HG03135 (cell line): ENCODE results near the gene ANKEF1.

Experiments
- ATAC-seq: cut with Tn5 transposase; IDR thresholded peaks from one replicate; pipeline ENCODE4 v1.9.1; 2021; ENCODE audit warnings: mild to moderate bottlenecking, moderate library complexity; ENCODE audit not compliant: unreplicated experiment

The ANKEF1 gene

DNA sequence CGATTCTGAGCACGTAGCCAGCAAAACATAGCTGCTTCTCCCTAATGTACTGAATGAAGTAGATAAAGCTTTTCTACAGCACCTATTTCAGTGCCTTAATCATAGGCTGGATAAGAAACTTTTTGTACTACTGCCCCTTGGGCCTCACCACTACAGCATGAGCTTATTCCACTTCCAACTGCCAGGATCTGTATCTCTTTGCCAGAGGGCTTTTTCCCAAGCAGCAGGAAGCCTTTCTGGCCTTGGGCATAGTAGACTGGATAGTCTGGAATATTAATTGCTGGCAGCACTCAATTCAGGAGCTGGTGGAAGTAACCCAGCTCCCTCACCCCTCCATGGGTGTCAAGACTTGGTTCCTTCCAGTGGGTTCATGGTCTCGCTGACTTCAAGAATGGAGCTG, 43.6 kb downstream of the ANKEF1 start:
- ATAC-seq, result no peak

DNA sequence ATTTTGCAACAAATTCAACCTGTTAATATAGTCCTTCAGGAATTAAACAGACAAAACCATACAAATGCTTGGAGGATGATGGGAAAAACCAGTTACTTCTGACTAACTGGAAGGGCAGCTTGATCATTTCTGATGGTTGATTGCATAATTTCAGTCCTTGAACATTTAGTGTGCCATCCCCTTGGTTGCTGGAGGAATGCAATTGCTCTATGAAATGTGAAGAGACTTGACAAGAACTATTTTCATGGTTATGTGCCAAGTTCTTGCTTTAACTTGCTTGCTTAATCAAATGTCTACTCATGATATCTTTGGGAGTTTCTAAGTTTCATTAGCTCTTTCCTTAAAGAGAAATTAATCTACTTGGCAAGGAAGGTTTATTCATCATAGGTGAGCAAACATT, 45.2 kb downstream of the ANKEF1 start:
- no peak for ATAC-seq

GRCh38 chr20:10080574-10080973, 45.8 kb downstream of the ANKEF1 start:
- ATAC-seq, result no peak

GRCh38 chr20:10089871-10090587, 55.2 kb downstream of the ANKEF1 start:
- no peak for ATAC-seq

GRCh38 chr20:10090588-10091166, 55.9 kb downstream of the ANKEF1 start:
- ATAC-seq, result peak; percentile 63

- ATAC-seq, result no peak
Measured at GRCh38 chr20:10093087-10093591, 58.4 kb downstream of the ANKEF1 start.

DNA sequence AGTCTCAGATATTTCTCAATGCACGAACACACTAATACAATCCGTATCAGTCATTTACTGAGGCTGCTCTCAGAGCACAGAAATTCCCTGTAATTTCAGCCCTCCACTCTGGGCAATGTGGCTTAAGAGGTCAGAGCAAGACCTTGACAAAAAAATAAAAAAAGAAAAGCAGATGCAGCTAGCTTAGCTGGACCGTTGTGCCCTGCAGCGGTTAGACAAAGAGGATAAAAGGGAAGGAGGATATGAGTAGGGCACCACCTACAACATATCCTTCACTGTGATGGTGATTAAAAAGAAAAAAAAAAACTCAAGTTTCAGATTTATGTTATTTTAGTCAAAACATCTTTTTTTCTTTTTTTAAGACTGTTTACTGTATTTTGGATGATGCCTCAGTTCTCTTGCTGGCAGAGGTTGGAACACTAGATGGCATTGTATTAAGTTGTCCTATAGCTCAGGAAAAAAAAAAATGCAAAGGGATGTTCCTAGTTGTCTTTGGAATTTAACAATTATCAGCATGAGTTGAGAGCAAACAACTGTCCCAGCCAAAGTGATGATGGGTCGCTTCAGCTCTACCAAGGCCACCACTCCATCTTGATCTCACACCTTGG, 59.9 kb downstream of the ANKEF1 start:
- ATAC-seq, result no peak

DNA sequence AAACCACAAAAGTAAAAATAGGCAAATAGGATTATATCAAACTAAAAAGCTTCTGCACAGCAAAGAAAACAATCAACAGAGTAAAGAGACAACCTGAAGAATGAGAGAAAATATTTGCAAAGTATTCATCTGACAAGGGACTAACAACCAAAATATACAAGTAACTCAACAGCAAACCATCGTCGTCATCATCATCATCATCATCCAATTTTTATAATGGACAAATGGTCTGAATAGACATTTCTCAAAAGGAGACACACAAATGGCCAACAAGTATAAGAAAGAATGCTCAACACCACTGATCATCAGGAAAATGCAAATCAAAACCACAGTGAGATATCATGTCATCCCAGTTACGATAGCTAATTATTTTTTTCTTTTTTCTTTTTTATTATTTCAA, 62.0 kb downstream of the ANKEF1 start:
- no peak for ATAC-seq

DNA sequence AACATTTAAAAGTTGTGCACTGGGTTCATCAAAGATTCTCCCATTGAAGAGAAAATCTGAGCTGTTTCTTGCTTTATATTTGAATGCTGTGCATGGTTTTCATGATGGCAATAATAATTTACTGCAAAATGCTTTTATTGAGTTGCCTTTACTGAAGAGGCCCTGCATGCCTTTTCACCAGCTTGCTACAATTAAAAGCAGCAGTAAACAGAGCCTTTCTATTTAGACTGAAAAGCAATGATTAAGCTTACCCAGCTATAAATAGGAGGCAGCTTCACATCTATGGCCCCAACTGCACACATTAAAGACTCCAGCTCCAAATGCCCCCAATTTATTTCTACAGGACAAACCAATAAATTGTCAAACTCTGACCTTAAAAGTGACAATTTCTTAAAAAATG, 70.3 kb downstream of the ANKEF1 start:
- ATAC-seq, result no peak
